ENCODE results near the gene DOHH. TPM values are rescaled to one million over a fixed set of nuclear protein-coding genes. Genes with fewer than 3 reads are reported as not detected.
"Not testable (repeated sequence)": the region's sequence is repeated elsewhere in the genome, so short reads cannot be mapped to it uniquely, and the experiment has no call there.

Gene DOHH
- total and polyA plus RNA-seq, 4 donors = 7.8 to 21.5 (median 19.3) TPM

- H3K27ac ChIP-seq (ENCODE audit: low read depth in 1 of 2, low read length in 1 of 2) = no peak overlapping the region
- peaks cover 0 to 18% (median 5%) of the 10 kb centered on the region in 5 donors for H3K4me1 ChIP-seq (ENCODE audit: control insufficient read depth in 5 of 5, insufficient read depth in 5 of 5, low read length in 5 of 5)
- no peaks in the 10 kb centered on the region for H3K9me3 ChIP-seq (ENCODE audit: control insufficient read depth in 4 of 4, insufficient read depth in 3 of 4, low read length in 3 of 4)
- WGBS, 2 donors = 91 to 92% methylated on average over 15 of the region's 15 CpGs
- TF ChIP-seq CTCF (IDR thresholded peaks at IDR 0.05; ENCODE audit: control extremely low read depth, extremely low read depth) = no peak
- H3K36me3 ChIP-seq (ENCODE audit: control insufficient read depth in 4 of 4, insufficient read depth in 4 of 4, low read length in 4 of 4) = peaks cover 0 to 15% (median 9%) of the 10 kb centered on the region in 4 donors
- no peak for ATAC-seq (ENCODE audit: insufficient read depth, low FRiP score)
- no peak overlapping the region for H3K4me3 ChIP-seq
- DNase-seq = no peak
- H3K27me3 ChIP-seq (ENCODE audit: control insufficient read depth in 3 of 3, insufficient read depth in 3 of 3, low read length in 2 of 3) = no peaks in the 10 kb centered on the region
- H3K9ac ChIP-seq (ENCODE audit: insufficient read depth in 1 of 2, low read length in 2 of 2) = no peak overlapping the region
Measured at GRCh38 chr19:3509566-3509989, 9.1 kb upstream of the DOHH start.

- Histone ChIP-seq H3K27ac (ENCODE audit: low read depth in 1 of 2, low read length in 1 of 2) (no peak overlapping the region), H3K4me3 (no peak overlapping the region), H3K9ac (ENCODE audit: insufficient read depth in 1 of 2, low read length in 2 of 2) (no peak overlapping the region), H3K4me1 (ENCODE audit: control insufficient read depth in 5 of 5, insufficient read depth in 5 of 5, low read length in 5 of 5) (peaks cover 0 to 18% (median 5%) of the 10 kb centered on the region in 5 donors), H3K9me3 (ENCODE audit: control insufficient read depth in 4 of 4, insufficient read depth in 3 of 4, low read length in 3 of 4) (no peaks in the 10 kb centered on the region), H3K27me3 (ENCODE audit: control insufficient read depth in 3 of 3, insufficient read depth in 3 of 3, low read length in 2 of 3) (no peaks in the 10 kb centered on the region), H3K36me3 (ENCODE audit: control insufficient read depth in 4 of 4, insufficient read depth in 4 of 4, low read length in 4 of 4) (peaks cover 0 to 15% (median 9%) of the 10 kb centered on the region in 4 donors)
- no peak for ATAC-seq (ENCODE audit: insufficient read depth, low FRiP score)
- no peak for DNase-seq
- WGBS, 2 donors = 86 to 88% methylated on average over 23 of the region's 23 CpGs
- no peak for TF ChIP-seq CTCF (IDR thresholded peaks at IDR 0.05; ENCODE audit: control extremely low read depth, extremely low read depth)
Measured at GRCh38 chr19:3508771-3509535, 8.5 kb upstream of the DOHH start.

GRCh38 chr19:3508121-3508661 is 7.7 kb upstream of the DOHH start:
- H3K9ac ChIP-seq (ENCODE audit: insufficient read depth in 1 of 2, low read length in 2 of 2); H3K9me3 ChIP-seq (ENCODE audit: control insufficient read depth in 4 of 4, insufficient read depth in 3 of 4, low read length in 3 of 4); H3K27ac ChIP-seq (ENCODE audit: low read depth in 1 of 2, low read length in 1 of 2); ATAC-seq (ENCODE audit: insufficient read depth, low FRiP score); DNase-seq; H3K4me3 ChIP-seq; H3K27me3 ChIP-seq (ENCODE audit: control insufficient read depth in 3 of 3, insufficient read depth in 3 of 3, low read length in 2 of 3): not testable (repeated sequence)
- Histone ChIP-seq H3K36me3 (ENCODE audit: control insufficient read depth in 4 of 4, insufficient read depth in 4 of 4, low read length in 4 of 4) (peaks cover 0 to 15% (median 9%) of the 10 kb centered on the region in 4 donors), H3K4me1 (ENCODE audit: control insufficient read depth in 5 of 5, insufficient read depth in 5 of 5, low read length in 5 of 5) (peaks cover 0 to 18% (median 5%) of the 10 kb centered on the region in 5 donors)
- 90 to 94% methylated on average over 17 to 18 of the region's 18 CpGs for WGBS, 2 donors

- H3K27ac ChIP-seq (ENCODE audit: low read depth in 1 of 2, low read length in 1 of 2) = peak overlapping the region in 1 of 2 donors; percentile 15
- H3K9ac ChIP-seq (ENCODE audit: insufficient read depth in 1 of 2, low read length in 2 of 2) = peak overlapping the region; percentile 17 to 63
- peak; percentile 21 to 22 (median 22) for DNase-seq
- H3K27me3 ChIP-seq (ENCODE audit: control insufficient read depth in 3 of 3, insufficient read depth in 3 of 3, low read length in 2 of 3) = no peaks in the 10 kb centered on the region
- no peak for ATAC-seq (ENCODE audit: insufficient read depth, low FRiP score)
- peaks cover 0 to 15% (median 9%) of the 10 kb centered on the region in 4 donors for H3K36me3 ChIP-seq (ENCODE audit: control insufficient read depth in 4 of 4, insufficient read depth in 4 of 4, low read length in 4 of 4)
- H3K4me1 ChIP-seq (ENCODE audit: control insufficient read depth in 5 of 5, insufficient read depth in 5 of 5, low read length in 5 of 5) = peaks cover 0 to 18% (median 5%) of the 10 kb centered on the region in 5 donors
- no peaks in the 10 kb centered on the region for H3K9me3 ChIP-seq (ENCODE audit: control insufficient read depth in 4 of 4, insufficient read depth in 3 of 4, low read length in 3 of 4)
- TF ChIP-seq CTCF (IDR thresholded peaks at IDR 0.05; ENCODE audit: control extremely low read depth, extremely low read depth) = no peak
- peak overlapping the region; percentile 83 for H3K4me3 ChIP-seq
- WGBS, 2 donors = 38 to 55% methylated on average over 31 of the region's 31 CpGs
Measured at GRCh38 chr19:3507371-3508120, 7.1 kb upstream of the DOHH start.
